Left cardiac atrium (tissue), 4 donors: ENCODE measurements around the gene RIMS4. TPM values are rescaled to one million over a fixed set of nuclear protein-coding genes. Genes with fewer than 3 reads are reported as not detected.

Experiments
- ATAC-seq, 2 donors: fragments of 200-7000 bp; cut with Tn5 transposase; one replicate each; pipeline ENCODE4 v1.9.1; 2020; ENCODE audit warnings: mild to moderate bottlenecking in 2 of 2, moderate library complexity in 2 of 2
- DNase-seq: peaks from one replicate; pipeline ENCODE4 v3.0.0-alpha.2; 2020
- intact Hi-C, 2 donors: fragments of 100-400 bp; cut with DNase I; formaldehyde crosslinking; loops; one replicate each; pipeline versions ENCODE4 v1.14.1 to v1.15.1; 2022 to 2023
- total RNA-seq, 2 donors: library from RNA; stranded (reverse); fragmentation: NEBNext Ultra II Directional; extraction: Animal tissue kit (Norgen Biotek cat#: 25700); gene quantifications; one replicate each; pipeline ENCODE4 v1.2.1, GENCODE V29; 2021
- donor health status: DM: no; HTN: yes; CAD: no.
- donor health status: DM: no; HTN: yes; CAD: no; lungs with severe emphysema.
- donor health status: DM: yes; HTN: yes; CAD: no.
- donor health status: Dilated cardiomyopathy.

RIMS4 gene
- total RNA-seq, 2 donors from 2014 or later, result 0.58 to 0.80 TPM

DNA sequence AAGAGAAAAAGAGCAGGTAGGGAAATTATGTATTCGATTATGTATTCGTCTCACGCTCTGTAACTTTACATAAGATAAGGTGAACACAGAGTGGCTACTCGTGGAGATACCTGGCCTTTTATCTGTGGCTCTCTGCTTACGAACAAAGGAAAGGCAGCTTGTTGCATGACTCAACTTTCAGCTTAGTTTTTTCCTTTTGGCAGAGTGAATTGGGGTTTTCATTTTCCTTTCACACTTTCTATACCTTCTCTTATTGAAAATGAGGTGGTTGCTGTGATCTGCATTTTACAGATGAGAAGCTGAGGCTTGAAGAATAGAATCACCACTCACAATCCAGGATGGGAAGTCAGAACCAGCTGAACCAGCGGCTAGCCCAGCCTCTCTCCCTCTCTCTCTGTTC, 78.0 kb downstream of the RIMS4 start:
- ATAC-seq, result no peak
- no peak for DNase-seq
- intact Hi-C loops, result loop anchor here (2.0 to 10.0 kb wide), 2 partner anchors 46 to 518 kb away; partner anchors contain the start of gene OSER1 (in 1 of the 2)

DNA sequence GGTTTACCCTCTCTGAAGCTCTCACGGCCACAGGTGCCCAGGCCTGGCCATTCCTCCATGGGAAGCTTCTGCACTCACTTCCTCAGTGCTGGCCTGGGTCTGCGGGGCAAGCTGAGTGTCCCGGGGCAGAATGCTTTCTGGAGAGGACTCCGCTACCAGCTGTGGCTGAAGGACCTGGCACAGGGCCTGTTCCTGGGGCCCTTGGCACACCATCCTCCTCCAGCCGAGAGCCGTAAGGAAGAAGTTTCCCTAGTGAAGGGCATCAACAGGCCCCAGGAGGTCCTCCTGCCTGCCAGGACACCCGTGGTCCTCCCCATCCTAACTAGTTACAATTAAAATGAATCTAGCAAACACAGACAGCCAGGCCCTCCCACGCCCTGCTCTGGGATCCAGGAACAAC, 78.7 kb downstream of the RIMS4 start:
- intact Hi-C loops, result loop anchor here (2.0 to 10.0 kb wide), 2 partner anchors 45 to 517 kb away; partner anchors contain the start of gene OSER1 (in 1 of the 2)
- DNase-seq, result no peak
- peak in 1 of 2 donors; percentile 21 for ATAC-seq

DNA sequence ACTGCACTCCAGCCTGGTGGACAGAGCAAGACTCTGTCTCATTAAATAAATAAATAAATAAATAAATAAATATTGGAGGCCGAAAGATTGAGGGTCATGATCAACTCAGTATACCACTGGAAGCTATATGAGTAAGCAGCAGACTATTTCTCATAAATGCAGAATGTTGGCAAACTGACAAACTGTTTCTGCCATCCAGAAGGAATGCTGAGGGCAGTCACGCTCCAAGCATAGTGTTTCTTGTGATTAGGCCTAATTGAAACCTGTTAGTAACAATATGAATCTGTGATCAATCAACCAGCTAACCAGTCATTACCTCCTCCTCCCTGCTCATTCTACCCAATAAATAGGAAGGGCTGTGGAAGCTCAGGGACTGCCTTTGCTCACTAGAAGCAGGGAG, 79.9 kb downstream of the RIMS4 start:
- ATAC-seq, result no peak
- intact Hi-C loops, result loop anchor here in 1 of 2 donors (10.0 kb wide), 1 partner anchor 516 kb away; the partner anchor contains the start of gene OSER1
- DNase-seq, result no peak

DNA sequence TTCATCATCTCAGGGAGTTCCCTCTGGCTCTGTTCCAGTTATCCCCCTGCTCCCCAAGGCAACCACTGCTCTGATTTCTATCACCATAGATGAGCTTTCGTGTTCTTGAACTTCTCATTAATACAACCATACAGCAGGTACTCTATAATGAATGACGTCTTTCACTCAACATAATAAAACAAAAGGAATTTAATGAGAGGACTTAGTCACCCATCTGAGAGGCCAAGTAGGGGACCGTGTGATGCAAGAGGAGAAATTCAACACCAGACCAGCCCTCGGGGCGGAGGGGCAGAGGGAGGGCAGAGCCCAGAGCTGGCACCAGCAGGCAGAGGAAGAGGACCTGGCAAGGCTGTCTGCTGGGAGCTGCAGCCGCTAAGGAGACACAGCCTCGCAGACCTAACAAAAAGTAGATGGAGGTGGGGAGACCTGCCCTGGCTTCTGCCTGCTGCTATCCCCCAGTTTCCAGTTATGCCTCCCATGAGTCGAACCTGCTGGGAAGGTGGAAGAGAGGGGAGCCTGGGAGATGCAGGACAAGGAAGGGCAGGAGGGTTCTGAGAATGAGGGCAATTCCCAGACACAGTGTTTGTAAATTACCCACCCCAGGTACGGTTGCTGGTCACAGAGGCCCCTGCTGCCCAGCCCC, 81.4 kb downstream of the RIMS4 start:
- DNase-seq (peak; percentile 69), ATAC-seq (peak; percentile 86 to 91)
- intact Hi-C loops, result no loop called here

DNA sequence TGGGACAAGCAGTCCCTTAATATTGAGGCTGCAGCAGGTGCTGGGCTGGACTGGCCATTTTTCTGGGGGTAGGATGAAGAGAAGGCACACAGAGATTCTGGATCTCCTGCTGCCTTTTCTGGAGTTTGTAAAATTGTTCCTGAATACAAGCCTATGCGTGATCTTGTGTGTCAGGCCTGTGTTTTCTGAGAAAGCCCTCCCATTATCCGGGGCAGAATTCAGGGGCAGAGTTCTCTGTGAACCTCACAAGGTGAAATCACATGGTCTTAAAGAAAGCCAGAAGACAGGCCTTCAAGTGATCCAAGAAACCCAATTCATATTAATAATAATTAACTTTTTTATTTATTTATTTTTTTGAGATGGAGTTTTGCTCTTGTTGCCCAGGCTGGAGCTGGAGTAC, 82.7 kb downstream of the RIMS4 start:
- DNase-seq (no peak), ATAC-seq (no peak)
- intact Hi-C loops, result no loop called here

DNA sequence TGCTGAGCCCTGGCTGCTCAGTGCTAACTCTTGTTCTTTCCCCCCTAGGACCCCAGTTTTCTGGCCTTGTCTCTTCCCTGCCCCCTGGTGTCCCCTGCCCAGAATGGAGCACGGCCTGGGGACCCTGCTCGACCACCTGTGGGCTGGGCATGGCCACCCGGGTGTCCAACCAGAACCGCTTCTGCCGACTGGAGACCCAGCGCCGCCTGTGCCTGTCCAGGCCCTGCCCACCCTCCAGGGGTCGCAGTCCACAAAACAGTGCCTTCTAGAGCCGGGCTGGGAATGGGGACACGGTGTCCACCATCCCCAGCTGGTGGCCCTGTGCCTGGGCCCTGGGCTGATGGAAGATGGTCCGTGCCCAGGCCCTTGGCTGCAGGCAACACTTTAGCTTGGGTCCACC, 83.3 kb downstream of the RIMS4 start:
- no peak for ATAC-seq
- intact Hi-C loops, result no loop called here
- DNase-seq, result no peak

DNA sequence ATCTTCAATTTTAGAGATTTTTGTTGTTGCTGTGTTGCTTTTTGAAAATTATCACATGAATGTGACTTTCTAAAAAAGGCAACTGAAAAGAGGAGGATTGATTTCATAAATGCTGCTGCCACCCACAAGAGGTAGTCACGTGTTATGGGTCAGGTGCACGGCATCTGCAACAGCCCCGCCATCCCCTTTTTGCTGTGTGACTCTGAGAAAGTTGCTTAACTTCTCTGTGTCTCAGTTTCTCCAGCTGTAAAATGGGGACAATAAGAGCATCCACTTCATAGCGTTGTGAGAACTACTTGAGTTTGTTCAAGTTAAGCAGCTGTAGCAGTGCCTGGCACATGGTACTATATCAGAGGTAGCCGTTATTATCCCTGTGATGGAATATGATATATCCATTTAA, 84.5 kb downstream of the RIMS4 start:
- ATAC-seq, result no peak
- intact Hi-C loops, result no loop called here
- DNase-seq, result no peak

DNA sequence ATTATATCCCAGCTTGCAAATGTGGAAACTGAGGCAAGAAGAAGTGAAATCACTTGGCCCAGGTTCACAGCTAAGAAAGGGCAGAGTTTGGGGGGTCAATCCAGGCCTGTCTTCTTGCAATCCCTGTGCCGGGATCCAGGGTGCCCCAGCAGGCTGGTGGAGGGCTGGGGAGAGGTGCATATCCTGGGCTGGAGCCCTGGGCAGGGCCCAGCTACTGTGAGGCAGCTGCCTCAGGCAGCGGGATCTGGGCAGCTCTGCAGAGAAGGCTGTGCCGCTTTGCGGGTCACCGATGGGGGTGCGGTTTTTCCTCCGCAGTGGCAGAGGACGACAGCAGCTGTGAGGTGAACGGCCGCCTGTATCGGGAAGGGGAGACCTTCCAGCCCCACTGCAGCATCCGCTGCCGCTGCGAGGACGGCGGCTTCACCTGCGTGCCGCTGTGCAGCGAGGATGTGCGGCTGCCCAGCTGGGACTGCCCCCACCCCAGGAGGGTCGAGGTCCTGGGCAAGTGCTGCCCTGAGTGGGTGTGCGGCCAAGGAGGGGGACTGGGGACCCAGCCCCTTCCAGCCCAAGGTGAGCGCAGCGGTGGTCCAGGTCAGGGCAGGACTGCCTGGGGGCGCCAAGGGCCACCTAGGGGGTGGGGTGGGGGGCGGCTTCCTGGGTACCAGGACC, 85.8 kb downstream of the RIMS4 start:
- no peak for DNase-seq
- no peak for ATAC-seq
- intact Hi-C loops, result no loop called here

DNA sequence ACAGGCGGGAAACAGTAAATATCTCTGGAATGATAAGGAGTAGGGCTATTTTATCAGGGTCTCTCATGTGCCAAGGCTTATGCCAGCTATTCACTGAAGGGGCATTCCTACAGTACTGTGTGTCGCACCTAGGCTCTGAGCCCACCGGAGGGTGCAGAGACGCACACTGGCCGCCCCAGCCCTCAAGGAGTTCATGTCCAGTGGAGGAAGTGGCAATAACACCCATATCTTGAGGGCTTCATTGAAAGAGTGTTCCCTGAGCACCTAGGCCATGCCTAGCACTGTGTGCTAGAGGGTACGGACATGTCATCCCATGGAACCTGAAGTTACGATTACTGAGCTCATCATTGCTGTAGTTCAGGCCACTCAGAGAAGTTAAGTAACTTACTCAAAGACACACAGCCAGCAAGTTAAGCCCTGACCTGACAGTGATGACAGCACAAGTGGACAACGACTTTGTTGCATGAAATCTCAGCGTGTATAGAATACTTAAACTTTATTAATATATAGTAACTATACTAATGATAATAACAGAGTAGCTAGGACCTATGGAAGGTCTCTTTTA, 86.5 kb downstream of the RIMS4 start:
- ATAC-seq (no peak), DNase-seq (no peak)
- intact Hi-C loops, result no loop called here

DNA sequence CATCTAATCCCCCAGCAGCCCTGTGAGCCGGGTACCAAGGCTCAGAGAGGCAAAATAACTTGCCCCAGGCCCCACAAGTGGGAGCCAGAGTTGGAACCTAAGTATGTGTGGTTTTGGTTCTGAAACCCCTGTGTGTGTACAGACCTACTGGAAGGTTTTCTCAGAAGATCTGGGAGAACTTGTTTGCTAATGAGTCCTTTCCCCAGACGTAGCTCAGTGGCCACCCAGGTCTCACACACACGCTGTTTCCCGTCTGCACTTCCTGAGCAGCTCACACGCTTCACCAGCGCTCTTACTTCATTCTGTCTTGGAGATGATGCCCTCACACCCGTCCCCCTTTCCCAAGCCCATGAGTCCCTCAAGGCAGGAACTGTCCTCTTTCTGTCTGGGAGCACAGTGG, 87.0 kb downstream of the RIMS4 start:
- intact Hi-C loops, result no loop called here
- ATAC-seq (no peak), DNase-seq (no peak)

DNA sequence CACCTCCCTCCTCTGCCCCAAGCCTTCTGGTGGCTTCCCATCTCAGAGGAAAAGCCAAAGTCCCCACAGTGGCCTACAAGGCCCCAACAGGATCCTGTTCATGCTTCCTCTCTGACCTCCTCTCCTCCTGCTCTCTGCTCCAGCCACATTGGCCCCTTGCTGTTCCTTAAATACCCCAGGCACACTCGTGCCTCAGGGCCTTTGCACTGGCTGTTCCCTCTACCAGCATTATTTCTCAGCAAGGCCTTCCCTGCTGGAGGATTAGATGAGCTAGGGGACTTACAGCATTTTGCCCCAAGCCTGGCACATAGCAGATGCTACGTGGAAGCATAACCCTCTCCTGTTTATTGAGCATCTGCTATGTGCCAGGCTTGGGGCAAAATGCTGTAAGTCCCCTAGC, 87.4 kb downstream of the RIMS4 start:
- ATAC-seq (no peak), DNase-seq (no peak)
- intact Hi-C loops, result no loop called here

DNA sequence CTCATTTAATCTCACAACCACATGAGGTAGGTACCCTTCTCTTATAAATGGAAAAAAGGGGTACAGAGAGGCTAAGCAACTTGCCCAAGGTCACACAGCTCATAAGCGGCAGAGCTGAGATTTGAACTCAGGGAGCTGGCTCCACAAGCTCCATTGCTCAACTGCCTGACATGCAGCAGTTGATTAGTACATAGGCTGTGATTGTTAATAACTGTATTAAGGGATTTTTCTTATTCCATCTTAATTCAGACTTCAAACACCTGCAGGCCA, 88.6 kb downstream of the RIMS4 start:
- no peak for ATAC-seq
- intact Hi-C loops, result no loop called here
- DNase-seq, result no peak

DNA sequence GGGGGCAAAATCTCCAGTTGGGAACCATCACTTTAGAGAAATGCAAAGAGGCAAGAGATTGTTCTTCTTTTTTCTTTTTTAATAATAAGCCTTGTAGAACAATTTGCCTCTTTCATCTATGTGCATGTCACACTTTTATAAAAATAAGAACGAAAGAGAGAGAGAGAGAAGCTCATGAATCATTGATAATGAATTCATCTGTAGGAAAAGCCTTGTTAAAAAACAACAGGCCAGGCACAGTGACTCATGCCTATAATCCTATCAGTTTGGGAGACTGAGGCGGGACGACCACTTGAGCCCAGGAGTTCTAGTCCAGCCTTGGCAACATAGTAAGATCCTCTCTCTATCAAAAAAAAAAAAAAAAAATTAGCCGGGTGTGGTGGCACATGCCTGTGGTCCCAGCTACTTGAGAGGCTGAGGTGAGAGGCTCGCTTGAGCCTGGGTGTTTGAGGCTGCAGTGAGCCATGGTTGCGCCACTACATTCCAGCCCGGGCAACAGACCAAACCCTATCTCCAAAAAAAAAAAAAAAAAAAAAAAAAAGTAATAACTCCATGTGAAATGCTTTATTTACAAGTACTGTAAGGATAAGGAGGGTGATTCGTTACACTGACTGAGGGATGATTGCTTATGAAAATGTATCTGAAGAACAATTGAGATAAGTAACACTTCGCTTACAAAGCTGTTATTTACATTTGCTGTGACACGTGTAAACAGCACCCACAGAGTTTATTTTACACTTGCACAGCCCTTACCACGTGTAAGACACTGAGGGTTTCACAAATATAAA, 89.2 kb downstream of the RIMS4 start:
- peak; percentile 59 for DNase-seq
- ATAC-seq, result peak; percentile 46 to 69

DNA sequence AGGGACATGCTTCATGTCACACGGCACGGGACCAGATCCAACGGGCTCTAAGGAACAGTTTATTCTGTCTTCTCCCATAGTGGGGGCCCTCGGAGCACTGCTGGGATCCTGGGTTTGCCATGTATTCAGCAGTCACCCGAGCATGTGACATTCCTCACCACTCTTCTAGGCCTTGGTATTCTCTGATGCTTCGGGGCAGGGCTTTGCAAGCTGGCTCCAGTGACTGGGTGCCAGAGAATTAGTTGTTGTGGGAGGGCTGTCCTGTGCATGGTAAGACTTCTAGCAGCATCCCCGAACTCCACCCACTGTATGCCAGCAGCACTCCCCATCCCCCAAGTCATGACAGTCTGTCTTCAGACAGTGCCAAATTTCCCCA, 89.7 kb downstream of the RIMS4 start:
- no peak for DNase-seq
- peak; percentile 70 to 75 for ATAC-seq
- intact Hi-C loops, result no loop called here

More for the DNA sequence above, 89.2 kb downstream of the RIMS4 start:
- intact Hi-C loops, result no loop called here

DNA sequence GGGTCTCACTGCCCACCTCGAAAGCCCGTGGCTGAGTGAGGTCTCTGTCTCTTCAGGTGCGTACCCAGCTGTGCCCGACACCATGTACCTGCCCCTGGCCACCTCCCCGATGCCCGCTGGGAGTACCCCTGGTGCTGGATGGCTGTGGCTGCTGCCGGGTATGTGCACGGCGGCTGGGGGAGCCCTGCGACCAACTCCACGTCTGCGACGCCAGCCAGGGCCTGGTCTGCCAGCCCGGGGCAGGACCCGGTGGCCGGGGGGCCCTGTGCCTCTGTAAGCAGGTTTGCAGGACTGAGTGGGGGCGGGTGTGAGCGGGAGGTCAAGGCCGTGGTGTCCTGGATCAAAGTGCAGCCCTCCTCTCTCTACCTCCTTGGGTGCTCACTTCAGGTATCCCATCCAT, 90.5 kb downstream of the RIMS4 start:
- intact Hi-C loops, result no loop called here
- ATAC-seq (no peak), DNase-seq (no peak)

DNA sequence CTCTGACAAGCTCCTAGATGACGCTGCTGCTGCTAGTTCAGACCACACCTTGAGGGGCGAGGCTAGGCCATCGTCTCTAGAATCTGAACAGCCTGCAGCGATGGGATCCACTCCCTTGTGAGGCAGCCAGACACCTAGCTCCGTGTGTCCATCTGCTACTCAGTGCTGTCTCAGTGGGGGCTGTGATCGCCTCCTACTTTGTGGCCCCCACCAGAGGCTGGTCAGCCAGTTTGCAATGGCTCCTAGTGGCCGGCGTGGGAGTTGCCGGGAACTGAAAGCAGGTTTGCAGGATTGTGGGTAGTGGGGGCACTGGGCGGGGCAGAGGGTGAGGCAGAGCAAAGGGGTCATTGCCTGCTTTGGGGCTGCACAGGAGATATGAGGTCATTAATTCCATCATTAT, 92.4 kb downstream of the RIMS4 start:
- intact Hi-C loops, result no loop called here
- DNase-seq (no peak), ATAC-seq (no peak)

DNA sequence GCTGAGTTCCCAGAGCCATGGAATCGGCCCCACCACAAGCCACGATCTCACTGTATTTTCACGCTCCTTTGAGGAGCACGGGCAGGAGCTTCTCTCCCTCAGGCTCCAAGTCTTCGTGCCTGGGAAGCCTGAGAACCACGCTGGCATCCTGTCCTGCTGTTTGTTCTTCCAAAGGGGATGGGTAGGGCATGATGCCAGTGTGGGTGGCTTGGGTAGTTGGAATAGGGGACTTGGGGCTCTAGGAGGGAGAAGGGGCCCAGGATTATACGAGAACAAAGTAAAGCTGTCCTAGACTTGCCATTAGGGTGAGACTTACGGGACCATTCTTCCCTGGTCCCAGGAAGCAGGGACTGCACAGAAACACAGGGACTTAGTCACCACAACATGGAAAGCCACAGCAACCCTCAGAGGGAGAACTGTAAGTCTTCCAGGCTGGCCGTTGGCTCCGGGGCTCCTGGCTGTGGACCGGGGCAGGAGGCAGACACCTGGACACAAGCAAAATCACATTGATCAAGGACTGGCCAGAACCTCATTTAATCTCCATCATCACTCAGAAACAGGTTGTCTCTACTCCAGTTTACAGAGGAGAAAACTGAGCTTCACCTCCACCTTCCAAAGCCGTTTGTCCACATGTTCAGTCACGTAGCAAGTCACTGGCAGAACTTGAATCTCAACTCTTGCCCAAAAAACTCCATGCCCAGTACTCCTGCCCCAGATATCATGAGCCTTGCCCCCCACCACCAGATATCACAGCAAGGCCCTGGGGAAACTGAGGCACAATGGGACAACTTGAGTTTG, 93.8 kb downstream of the RIMS4 start:
- no peak for ATAC-seq
- intact Hi-C loops, result no loop called here
- no peak for DNase-seq

DNA sequence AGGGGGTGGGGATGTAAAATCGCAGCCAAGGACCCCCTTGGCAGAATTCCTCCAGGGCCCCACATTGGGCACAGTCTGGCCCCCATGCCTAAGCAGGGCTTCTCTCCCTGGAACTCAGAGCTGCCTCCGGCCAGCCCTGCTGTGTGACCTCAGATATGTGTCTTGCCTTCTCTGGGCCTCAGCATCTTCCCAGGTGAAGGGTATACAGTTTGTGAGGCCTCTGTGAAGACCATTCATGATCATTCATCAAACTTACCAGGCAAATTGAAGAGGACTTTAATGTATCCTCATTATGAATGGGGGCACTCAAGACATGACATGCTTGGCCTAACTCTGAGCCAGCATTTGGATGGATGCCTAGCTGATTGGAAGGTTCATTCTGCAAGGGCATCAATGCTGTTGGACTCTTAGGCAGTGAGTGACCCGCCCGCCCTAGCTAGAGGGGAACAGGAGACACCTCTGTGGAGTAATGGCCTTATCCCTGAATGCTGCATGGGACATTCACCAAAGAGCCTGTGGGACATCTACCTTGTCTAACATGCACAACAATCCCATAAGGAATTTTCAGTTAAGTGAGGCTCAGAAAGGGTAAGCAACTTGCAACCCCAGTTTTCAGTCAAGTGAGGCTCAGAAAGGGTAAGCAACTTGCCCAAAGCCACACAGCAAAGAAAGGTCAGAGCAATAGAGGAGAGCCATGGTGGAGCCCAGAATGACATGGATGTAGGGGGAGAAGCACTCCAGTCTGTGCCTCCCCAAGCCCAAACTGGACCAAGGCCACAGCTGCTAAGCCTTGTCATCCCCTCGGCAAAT, 94.6 kb downstream of the RIMS4 start:
- no peak for ATAC-seq
- intact Hi-C loops, result no loop called here
- DNase-seq, result no peak
